GM19372 (cell line): ENCODE data around the gene APBB2.
"Not testable (repeated sequence)": the region's sequence is repeated elsewhere in the genome, so short reads cannot be mapped to it uniquely, and the experiment has no call there.

Experiments used
- ATAC-seq: cut with Tn5 transposase; IDR thresholded peaks from one replicate; pipeline ENCODE4 v1.9.1; 2021; ENCODE audit warnings: mild to moderate bottlenecking, low read depth, moderate library complexity; ENCODE audit not compliant: unreplicated experiment

Gene APBB2

GRCh38 chr4:41160012-41160789 lies 54.1 kb downstream of the APBB2 start:
- ATAC-seq: no peak

GRCh38 chr4:41158756-41159155 lies 55.6 kb downstream of the APBB2 start:
- no peak for ATAC-seq

GRCh38 chr4:41158274-41158673 lies 56.1 kb downstream of the APBB2 start:
- ATAC-seq: no peak

- no peak for ATAC-seq
Measured at GRCh38 chr4:41157009-41157408, 57.3 kb downstream of the APBB2 start.

GRCh38 chr4:41156574-41156973 lies 57.8 kb downstream of the APBB2 start:
- ATAC-seq: no peak

- ATAC-seq: no peak
Measured at GRCh38 chr4:41155194-41155830, 59.0 kb downstream of the APBB2 start.

- ATAC-seq: no peak
Measured at GRCh38 chr4:41154814-41155177, 59.5 kb downstream of the APBB2 start.

- no peak for ATAC-seq
Measured at GRCh38 chr4:41154010-41154813, 60.1 kb downstream of the APBB2 start.

- ATAC-seq: no peak
Measured at GRCh38 chr4:41150401-41150800, 63.9 kb downstream of the APBB2 start.

- not testable (repeated sequence) for ATAC-seq
Measured at GRCh38 chr4:41149568-41149967, 64.8 kb downstream of the APBB2 start.

- no peak for ATAC-seq
Measured at GRCh38 chr4:41148931-41149330, 65.4 kb downstream of the APBB2 start.

- ATAC-seq: no peak
Measured at GRCh38 chr4:41148292-41148691, 66.0 kb downstream of the APBB2 start.

GRCh38 chr4:41147570-41147969 lies 66.8 kb downstream of the APBB2 start:
- ATAC-seq: not testable (repeated sequence)

- ATAC-seq: no peak
Measured at GRCh38 chr4:41146716-41147506, 67.4 kb downstream of the APBB2 start.

GRCh38 chr4:41146196-41146595 lies 68.1 kb downstream of the APBB2 start:
- no peak for ATAC-seq

- ATAC-seq: no peak
Measured at GRCh38 chr4:41145571-41146078, 68.7 kb downstream of the APBB2 start.

- ATAC-seq: no peak
Measured at GRCh38 chr4:41144812-41145211, 69.5 kb downstream of the APBB2 start.

- no peak for ATAC-seq
Measured at GRCh38 chr4:41144040-41144379, 70.3 kb downstream of the APBB2 start.

- ATAC-seq: no peak
Measured at GRCh38 chr4:41143311-41144039, 70.9 kb downstream of the APBB2 start.
